Adipocyte (in vitro differentiated cells): Measurements from ENCODE around the gene JAZF1.

ENCODE experiments used
- DNase-seq: peaks from one replicate; pipeline ENCODE4 v3.0.0-alpha.2; 2015; ENCODE audit warnings: low read depth
- H3K27me3 ChIP-seq: replicated peaks from 2 replicates; pipeline ENCODE4 v1.7.0; 2013; ENCODE audit warnings: mild to moderate bottlenecking, low read length, moderate library complexity; ENCODE audit not compliant: control insufficient read depth, insufficient read depth
- H3K36me3 ChIP-seq: 2 replicates; pipeline ENCODE4 v1.7.0; 2013; ENCODE audit warnings: low read length, mild to moderate bottlenecking, moderate library complexity; ENCODE audit not compliant: control insufficient read depth, insufficient read depth, severe bottlenecking
- H3K4me1 ChIP-seq: 2 replicates; pipeline ENCODE4 v1.7.0; 2013; ENCODE audit warnings: mild to moderate bottlenecking, low read length, moderate library complexity; ENCODE audit not compliant: control insufficient read depth, insufficient read depth
- H3K4me3 ChIP-seq: 2 replicates; pipeline ENCODE4 v1.7.0; 2013; ENCODE audit warnings: mild to moderate bottlenecking, low read length, moderate library complexity
- H3K9ac ChIP-seq: 2 replicates; pipeline ENCODE4 v1.7.0; 2013; ENCODE audit warnings: mild to moderate bottlenecking, low read length, moderate library complexity
- H3K9me3 ChIP-seq: 2 replicates; pipeline ENCODE4 v1.7.0; 2013; ENCODE audit warnings: mild to moderate bottlenecking, low read length, moderate library complexity; ENCODE audit not compliant: control insufficient read depth

JAZF1 gene

GRCh38 chr7:27971171-27971812 lies 209.3 kb downstream of the JAZF1 start:
- Histone ChIP-seq H3K36me3 (no peaks in the 10 kb centered on the region), H3K4me1 (no peaks in the 10 kb centered on the region), H3K4me3 (no peak overlapping the region), H3K9me3 (no peaks in the 10 kb centered on the region), H3K27me3 (no peaks in the 10 kb centered on the region), H3K9ac (no peak overlapping the region)
- DNase-seq: no peak

DNA sequence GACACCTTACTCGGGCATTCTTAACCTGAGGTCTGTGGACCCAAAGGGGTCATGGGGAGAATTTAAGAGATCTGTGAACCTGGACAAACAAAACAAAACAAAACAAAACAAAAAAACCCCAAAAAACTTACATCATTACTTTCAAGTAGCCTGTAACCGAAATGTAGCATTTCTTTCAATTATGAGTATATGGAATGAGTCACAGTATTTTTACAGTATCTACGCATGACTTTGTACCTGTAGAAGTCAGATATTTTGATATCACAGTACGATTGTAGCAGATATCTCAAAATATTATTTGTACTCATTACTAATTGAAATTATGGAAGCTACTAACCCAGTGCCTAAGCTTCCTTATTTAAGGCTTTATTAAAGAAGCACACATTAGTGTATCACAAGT lies 210.2 kb downstream of the JAZF1 start:
- Histone ChIP-seq H3K9me3 (no peaks in the 10 kb centered on the region), H3K4me3 (no peak overlapping the region), H3K4me1 (no peaks in the 10 kb centered on the region), H3K36me3 (no peaks in the 10 kb centered on the region), H3K9ac (no peak overlapping the region), H3K27me3 (no peaks in the 10 kb centered on the region)
- no peak for DNase-seq

GRCh38 chr7:27969346-27969745 lies 211.2 kb downstream of the JAZF1 start:
- no peak overlapping the region for H3K9ac ChIP-seq
- H3K9me3 ChIP-seq: no peaks in the 10 kb centered on the region
- H3K36me3 ChIP-seq: no peaks in the 10 kb centered on the region
- no peak for DNase-seq
- H3K4me3 ChIP-seq: no peak overlapping the region
- no peaks in the 10 kb centered on the region for H3K4me1 ChIP-seq
- H3K27me3 ChIP-seq: no peaks in the 10 kb centered on the region

DNA sequence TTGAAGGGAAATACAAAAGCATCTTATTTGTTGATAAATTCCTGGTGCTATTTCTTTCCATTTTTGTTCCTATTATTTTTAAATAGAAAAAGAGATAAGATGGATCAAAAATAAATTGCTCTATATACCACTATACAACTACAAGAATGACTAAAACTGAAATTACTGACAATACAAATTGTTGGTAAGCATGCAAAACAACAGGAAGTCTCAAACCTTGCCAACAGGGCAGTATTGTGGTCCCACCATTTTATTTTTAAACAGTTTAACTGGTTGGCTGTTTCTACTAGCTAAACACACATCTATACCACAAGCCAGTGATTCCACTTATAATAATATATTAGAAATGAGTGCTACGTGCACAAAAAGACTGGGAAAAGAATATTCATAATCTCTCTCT lies 213.0 kb downstream of the JAZF1 start:
- no peak overlapping the region for H3K4me3 ChIP-seq
- H3K27me3 ChIP-seq: no peaks in the 10 kb centered on the region
- DNase-seq: no peak
- peaks cover under 1% of the 10 kb centered on the region for H3K4me1 ChIP-seq
- H3K36me3 ChIP-seq: no peaks in the 10 kb centered on the region
- H3K9me3 ChIP-seq: no peaks in the 10 kb centered on the region
- H3K9ac ChIP-seq: no peak overlapping the region

GRCh38 chr7:27966219-27966780 lies 214.3 kb downstream of the JAZF1 start:
- no peak for DNase-seq
- H3K9ac ChIP-seq: no peak overlapping the region
- no peak overlapping the region for H3K4me3 ChIP-seq
- no peaks in the 10 kb centered on the region for H3K36me3 ChIP-seq
- H3K27me3 ChIP-seq: no peaks in the 10 kb centered on the region
- H3K4me1 ChIP-seq: peaks cover 9% of the 10 kb centered on the region
- H3K9me3 ChIP-seq: no peaks in the 10 kb centered on the region

DNA sequence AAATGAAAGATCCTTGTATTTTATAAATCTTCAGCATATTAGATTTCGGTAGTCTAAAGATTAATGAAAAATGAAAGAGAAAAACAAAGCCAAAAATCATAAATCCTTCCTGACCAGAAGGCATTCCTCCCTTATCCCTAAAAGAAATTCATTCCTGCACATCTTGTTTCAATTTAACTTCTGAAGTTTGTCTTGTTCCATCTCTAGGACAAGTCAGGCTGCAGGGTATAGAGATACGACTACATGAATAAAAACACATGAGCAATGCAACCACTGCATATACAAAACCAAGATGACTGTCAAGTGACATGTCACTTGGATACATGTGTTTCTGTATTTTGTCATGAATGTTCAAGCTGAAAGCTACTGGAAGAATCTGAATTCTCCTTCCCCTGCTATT lies 214.9 kb downstream of the JAZF1 start:
- DNase-seq: peak; percentile 74
- Histone ChIP-seq H3K4me1 (peaks cover 12% of the 10 kb centered on the region), H3K27me3 (no peaks in the 10 kb centered on the region), H3K4me3 (no peak overlapping the region), H3K9me3 (no peaks in the 10 kb centered on the region), H3K9ac (no peak overlapping the region), H3K36me3 (no peaks in the 10 kb centered on the region)

DNA sequence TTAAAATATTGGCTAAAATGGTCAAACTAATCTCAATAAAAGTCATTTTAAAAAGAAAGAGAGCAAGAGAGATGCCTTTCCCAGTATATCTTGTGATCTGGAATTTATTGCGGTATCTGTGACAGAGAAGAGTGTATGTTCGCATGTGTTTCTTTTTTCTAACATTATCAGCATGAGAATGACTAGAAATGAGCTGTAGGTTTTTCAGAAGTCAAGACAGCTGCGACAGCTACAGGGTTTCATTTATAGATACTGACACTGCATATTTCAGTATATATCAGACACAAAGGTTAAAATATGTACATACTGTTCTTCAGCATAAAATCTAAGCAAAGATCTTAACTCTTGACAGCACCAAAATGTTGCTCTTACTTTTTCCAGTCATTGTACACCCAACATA lies 215.8 kb downstream of the JAZF1 start:
- H3K4me3 ChIP-seq: no peak overlapping the region
- DNase-seq: no peak
- no peaks in the 10 kb centered on the region for H3K9me3 ChIP-seq
- no peak overlapping the region for H3K9ac ChIP-seq
- H3K4me1 ChIP-seq: peaks cover 19% of the 10 kb centered on the region
- no peaks in the 10 kb centered on the region for H3K36me3 ChIP-seq
- H3K27me3 ChIP-seq: no peaks in the 10 kb centered on the region

GRCh38 chr7:27963056-27963455 lies 217.5 kb downstream of the JAZF1 start:
- H3K4me3 ChIP-seq: no peak overlapping the region
- DNase-seq: no peak
- peaks cover 20% of the 10 kb centered on the region for H3K4me1 ChIP-seq
- no peaks in the 10 kb centered on the region for H3K27me3 ChIP-seq
- no peak overlapping the region for H3K9ac ChIP-seq
- no peaks in the 10 kb centered on the region for H3K9me3 ChIP-seq
- H3K36me3 ChIP-seq: no peaks in the 10 kb centered on the region

DNA sequence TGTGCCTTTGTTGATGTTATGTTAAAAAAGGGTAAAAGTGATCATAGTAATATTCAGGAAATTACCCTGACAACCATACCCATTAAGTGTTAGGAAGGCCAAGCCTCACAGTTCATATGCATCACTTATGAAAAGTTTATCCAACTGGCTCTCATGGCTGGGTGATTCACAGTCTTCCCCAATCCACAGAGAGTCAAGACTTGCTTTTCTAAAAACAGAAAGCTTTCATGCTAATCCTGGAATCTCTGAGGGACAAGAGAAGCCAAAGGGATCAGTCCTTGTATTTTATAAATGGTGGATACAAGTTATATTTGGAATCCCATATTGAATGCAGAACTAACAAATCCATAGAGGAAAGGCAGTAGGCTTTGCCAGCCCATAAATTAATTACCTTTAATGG lies 218.3 kb downstream of the JAZF1 start:
- peaks cover 20% of the 10 kb centered on the region for H3K4me1 ChIP-seq

DNA sequence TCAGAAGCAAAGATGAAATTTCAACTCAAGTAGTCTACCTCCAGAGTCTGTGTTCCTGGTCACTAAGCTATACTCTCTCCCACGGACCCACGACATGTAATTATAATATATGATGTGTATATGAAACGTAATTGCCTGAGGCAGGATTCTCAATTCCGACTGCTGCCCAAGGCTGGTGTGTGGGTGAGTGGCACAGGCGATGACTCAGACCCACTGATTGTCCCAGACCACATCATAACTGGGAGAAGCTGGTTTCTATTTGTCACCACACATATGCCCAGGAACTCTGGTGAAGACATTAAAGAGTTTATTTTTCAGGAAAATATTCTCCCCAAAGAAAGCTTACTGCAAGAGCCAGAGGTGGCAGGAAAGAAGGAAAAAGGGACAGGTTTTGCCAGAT lies 219.3 kb downstream of the JAZF1 start:
- Histone ChIP-seq H3K4me1 (peaks cover 20% of the 10 kb centered on the region), H3K9me3 (no peaks in the 10 kb centered on the region), H3K9ac (no peak overlapping the region), H3K4me3 (no peak overlapping the region), H3K27me3 (no peaks in the 10 kb centered on the region), H3K36me3 (no peaks in the 10 kb centered on the region)
- peak; percentile 54 for DNase-seq

More for the DNA sequence above, 218.3 kb downstream of the JAZF1 start:
- no peak overlapping the region for H3K9ac ChIP-seq
- no peaks in the 10 kb centered on the region for H3K9me3 ChIP-seq
- H3K4me3 ChIP-seq: no peak overlapping the region
- DNase-seq: peak; percentile 7
- H3K36me3 ChIP-seq: no peaks in the 10 kb centered on the region
- H3K27me3 ChIP-seq: no peaks in the 10 kb centered on the region

GRCh38 chr7:27960415-27960814 lies 220.2 kb downstream of the JAZF1 start:
- Histone ChIP-seq H3K4me1 (peaks cover 26% of the 10 kb centered on the region), H3K27me3 (no peaks in the 10 kb centered on the region), H3K4me3 (no peak overlapping the region), H3K9ac (no peak overlapping the region), H3K36me3 (no peaks in the 10 kb centered on the region), H3K9me3 (no peaks in the 10 kb centered on the region)
- DNase-seq: no peak
